Muscle of arm (tissue), 12 donors: ENCODE data around the gene ELK3. TPM values are rescaled to one million over a fixed set of nuclear protein-coding genes. Genes with fewer than 3 reads are reported as not detected.

ENCODE experiments used
- DNase-seq: peaks from one replicate; pipeline ENCODE4 v3.0.0-alpha.2; 2013
- polyA plus RNA-seq, 12 donors: library from polyadenylated mRNA; unstranded; fragments of 120-200 nt; gene quantifications; one replicate each; pipeline ENCODE4 v1.2.1, GENCODE V29; 2013; ENCODE audit not compliant: insufficient read length in 12 of 12

Gene ELK3
- polyA plus RNA-seq, 12 donors: 34.4 to 64.2 (median 39.1) TPM; not detected in 1

GRCh38 chr12:96250119-96250685, 56.0 kb downstream of the ELK3 start:
- no peak for DNase-seq

DNA sequence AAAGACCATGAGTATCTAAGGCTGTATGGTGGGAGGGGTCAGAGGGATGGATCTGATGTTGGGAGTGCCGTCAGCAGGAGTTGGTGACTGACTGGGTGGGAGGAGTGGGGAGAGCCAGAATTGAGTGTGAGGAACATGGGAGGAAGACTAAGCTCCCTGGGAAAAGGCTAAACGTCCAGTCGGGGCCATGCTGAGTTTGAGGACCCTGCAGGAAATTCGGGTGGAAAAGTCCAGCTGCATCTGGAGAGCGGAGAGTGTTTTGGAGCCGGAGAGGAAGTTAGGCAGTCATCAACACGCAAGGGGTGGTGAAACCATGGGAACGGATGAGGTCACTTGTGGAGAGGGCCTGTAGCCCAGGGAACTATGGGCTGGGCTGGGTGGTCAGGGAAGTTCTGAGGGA, 60.9 kb downstream of the ELK3 start:
- no peak for DNase-seq

- no peak for DNase-seq
Observed at GRCh38 chr12:96256672-96257361, 62.6 kb downstream of the ELK3 start.

GRCh38 chr12:96257550-96258103, 63.5 kb downstream of the ELK3 start:
- DNase-seq: no peak

DNA sequence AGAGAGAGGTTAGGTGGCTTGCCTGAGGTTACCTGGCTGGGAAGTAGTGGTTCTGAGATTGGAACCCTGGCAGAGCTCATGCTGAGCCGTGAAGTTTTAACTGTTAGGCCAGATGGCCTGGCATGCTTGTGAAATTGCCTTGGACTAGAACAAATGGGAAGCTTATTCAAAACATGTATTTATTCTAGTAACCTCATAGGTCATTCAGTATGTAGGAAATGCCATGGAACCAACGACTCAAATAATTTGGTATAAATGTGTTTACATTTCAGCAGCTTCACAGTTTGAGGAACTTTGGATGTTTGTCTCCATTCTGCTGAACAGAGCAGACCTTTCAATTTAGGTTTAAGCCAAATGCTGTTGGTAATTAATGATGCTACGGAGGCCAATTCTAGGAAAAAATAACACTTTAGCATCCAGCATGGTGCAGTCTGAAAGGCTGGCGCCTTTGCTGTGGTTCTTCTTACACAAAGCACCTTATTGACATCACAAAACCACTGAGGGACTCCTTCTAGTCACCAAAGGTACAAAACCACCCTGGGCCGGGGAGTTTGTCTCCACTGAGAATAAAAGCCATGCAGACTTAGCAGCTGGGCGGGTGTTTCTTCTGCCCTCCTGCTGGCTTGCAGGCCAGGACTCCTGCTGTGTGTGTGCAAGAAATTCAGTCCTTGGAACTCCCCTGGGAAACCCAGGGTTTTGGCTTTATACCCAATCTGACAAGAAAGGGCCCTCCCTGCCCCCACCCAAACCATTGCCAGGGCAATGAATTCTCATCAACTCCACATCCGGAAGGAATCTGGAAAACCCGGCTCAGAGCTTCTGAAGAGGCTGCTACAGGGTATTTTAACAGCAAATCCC, 64.2 kb downstream of the ELK3 start:
- DNase-seq: no peak

DNA sequence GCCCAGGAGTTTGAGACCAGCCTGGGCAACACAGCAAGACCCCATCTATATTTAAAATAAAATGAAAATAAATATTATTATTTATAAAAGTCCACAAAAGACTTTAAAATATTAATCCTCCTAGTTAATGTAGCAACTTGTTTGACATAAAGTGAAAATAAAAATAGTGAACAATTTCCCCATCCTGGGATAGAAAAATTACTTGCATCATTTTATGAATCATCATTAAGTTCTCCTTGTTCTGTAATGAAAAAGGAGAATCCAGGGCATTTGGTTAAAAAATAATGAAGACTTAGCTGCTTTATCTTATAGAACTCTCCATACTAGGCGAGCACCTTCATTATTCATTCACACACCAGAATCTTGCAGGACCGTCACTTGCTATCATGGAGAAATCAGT, 66.1 kb downstream of the ELK3 start:
- DNase-seq: no peak

- no peak for DNase-seq
Observed at GRCh38 chr12:96260644-96261043, 66.5 kb downstream of the ELK3 start.

DNA sequence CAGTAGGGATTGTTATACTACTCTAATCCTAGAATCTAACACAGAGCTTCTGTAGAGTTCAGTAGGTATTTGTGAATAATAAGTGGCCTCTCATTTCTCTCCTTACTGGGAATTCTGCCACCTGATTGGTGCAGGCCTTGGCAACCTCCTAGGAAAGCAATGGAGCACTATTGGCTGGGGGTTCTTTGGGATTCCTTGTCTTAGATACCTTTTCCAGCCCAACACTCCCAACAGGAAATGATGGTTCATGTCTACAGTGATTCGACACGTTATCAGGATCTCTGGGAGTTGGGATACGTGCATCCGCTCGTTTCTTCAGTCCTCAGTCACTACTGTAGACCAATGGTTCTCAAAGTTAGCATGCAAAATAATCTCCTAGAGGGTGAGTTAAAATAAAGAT, 67.4 kb downstream of the ELK3 start:
- DNase-seq: no peak

DNA sequence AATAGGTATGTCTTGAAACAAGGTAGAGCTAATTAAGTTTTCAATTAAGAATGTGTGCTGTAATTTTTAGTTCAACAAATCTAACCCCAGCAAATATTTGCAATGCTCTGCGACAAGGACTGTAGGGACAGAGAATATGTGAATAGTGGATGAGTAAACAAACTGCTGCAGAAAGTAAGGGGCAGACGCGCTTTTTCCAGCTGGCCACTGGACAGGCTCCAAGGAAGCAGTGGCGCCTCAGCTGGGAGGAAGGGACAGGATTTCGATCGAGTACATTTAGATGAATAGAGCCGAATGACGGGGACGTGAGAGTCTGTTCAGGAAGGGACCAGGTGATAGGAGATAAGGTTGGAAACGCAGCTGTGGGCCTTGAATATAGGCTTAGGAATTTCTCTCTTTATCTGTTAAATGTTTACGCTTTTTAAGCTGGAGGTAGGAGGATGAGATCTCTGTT, 69.3 kb downstream of the ELK3 start:
- no peak for DNase-seq

DNA sequence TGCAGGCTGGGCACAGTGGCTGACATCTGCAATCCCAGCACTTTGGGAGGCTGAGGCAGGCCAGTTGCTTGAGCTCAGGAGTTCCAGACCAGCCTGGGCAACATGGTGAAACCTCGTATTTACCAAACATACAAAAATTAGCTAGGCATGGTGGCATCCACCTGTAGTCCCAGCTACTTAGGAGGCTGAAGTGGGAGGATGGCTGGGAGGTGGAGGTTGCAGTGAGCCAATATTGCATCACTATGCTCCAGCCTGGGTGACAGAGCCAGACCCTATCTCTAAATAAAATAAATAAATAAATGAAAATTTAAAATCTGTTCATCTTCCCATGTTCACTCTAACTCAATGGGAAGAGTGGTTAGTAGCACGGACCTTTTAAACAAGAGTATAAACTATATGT, 71.2 kb downstream of the ELK3 start:
- no peak for DNase-seq

- DNase-seq: no peak
Observed at GRCh38 chr12:96265836-96266235, 71.7 kb downstream of the ELK3 start.

GRCh38 chr12:96266238-96266637, 72.1 kb downstream of the ELK3 start:
- no peak for DNase-seq

- DNase-seq: no peak
Observed at GRCh38 chr12:96271469-96272199, 77.5 kb downstream of the ELK3 start.

GRCh38 chr12:96274331-96274730, 80.2 kb downstream of the ELK3 start:
- DNase-seq: no peak

GRCh38 chr12:96285158-96285557, 91.0 kb downstream of the ELK3 start:
- no peak for DNase-seq

- DNase-seq: no peak
Observed at GRCh38 chr12:96289067-96289466, 94.9 kb downstream of the ELK3 start.

- DNase-seq: no peak
Observed at GRCh38 chr12:96293093-96293492, 98.9 kb downstream of the ELK3 start.

- DNase-seq: no peak
Observed at GRCh38 chr12:96294831-96295230, 100.7 kb downstream of the ELK3 start.

GRCh38 chr12:96295532-96296160, 101.5 kb downstream of the ELK3 start:
- DNase-seq: no peak

DNA sequence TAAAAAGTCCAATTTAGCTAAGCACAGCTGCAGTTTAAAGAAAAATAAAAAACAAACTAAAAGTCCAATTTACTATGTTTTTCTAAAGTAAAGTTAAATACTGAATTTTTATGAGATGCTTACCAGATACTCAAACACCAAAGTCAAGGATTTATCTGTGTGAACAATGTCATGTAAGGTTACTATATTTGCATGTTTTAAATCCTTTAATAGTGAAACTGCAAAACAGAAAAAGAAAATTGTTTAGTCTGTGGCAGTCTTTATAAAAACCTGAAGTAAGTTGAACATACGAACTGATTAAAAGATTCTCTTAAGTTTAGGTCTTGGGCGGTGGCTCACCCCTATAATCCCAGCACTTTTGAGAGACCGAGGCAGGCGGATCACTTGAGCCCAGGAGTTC, 103.3 kb downstream of the ELK3 start:
- no peak for DNase-seq

GRCh38 chr12:96300064-96300463, 105.9 kb downstream of the ELK3 start:
- no peak for DNase-seq
